Hepatocyte (in vitro differentiated cells): ENCODE results near the gene CORO7.

Experiments used
- EZH2 ChIP-seq: fragments of 200-600 bp; sonication (generic); IDR thresholded peaks from 2 replicates; pipeline ENCODE4 v1.6.1; 2016; ENCODE audit warnings: antibody characterized with exemption, mild to moderate bottlenecking, borderline replicate concordance
- TF ChIP-seq, protein P1 (sequence below): fragments of 200-600 bp; sonication (generic); IDR thresholded peaks from 2 replicates; pipeline ENCODE4 v1.5.1; 2016; ENCODE audit warnings: antibody characterized with exemption, mild to moderate bottlenecking; ENCODE audit not compliant: poor library complexity

DNA sequence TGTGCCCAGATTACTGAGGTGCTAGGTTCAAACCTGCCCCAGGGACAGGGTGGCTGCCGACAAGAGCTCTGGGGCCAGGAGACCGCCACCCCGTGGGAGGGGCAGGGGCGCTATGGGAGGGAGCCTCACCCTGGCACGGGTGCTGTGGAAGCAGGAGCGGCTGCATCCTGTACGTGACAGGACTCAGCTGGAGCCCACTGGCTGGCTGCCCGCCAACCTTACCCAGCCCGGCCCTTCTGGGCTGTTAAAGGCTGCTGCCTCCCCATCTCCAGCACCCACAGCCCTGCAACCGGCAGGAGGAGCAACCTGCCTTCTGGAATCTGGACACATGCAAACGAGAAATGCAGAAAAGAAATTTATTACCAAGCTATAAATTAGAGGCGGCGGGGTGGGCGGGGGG lies 76.5 kb downstream of the CORO7 start:
- TF ChIP-seq, protein P1, sequence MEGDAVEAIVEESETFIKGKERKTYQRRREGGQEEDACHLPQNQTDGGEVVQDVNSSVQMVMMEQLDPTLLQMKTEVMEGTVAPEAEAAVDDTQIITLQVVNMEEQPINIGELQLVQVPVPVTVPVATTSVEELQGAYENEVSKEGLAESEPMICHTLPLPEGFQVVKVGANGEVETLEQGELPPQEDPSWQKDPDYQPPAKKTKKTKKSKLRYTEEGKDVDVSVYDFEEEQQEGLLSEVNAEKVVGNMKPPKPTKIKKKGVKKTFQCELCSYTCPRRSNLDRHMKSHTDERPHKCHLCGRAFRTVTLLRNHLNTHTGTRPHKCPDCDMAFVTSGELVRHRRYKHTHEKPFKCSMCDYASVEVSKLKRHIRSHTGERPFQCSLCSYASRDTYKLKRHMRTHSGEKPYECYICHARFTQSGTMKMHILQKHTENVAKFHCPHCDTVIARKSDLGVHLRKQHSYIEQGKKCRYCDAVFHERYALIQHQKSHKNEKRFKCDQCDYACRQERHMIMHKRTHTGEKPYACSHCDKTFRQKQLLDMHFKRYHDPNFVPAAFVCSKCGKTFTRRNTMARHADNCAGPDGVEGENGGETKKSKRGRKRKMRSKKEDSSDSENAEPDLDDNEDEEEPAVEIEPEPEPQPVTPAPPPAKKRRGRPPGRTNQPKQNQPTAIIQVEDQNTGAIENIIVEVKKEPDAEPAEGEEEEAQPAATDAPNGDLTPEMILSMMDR: peak; percentile 24
- TF ChIP-seq EZH2: no peak
